Lower leg skin (tissue), 4 donors: Measurements from ENCODE around the gene ATG2B. TPM values are rescaled to one million over a fixed set of nuclear protein-coding genes. Genes with fewer than 3 reads are reported as not detected.

ENCODE experiments used
- DNase-seq, 2 donors: peaks; one replicate each; pipeline ENCODE4 v3.0.0-alpha.2; 2019; ENCODE audit warnings: low spot score in 2 of 2
- H3K4me3 ChIP-seq: fragments of 200-600 bp; sonication (generic); 2 replicates; pipeline ENCODE4 v1.5.1; 2017; ENCODE audit warnings: mild to moderate bottlenecking, low read depth; ENCODE audit not compliant: poor library complexity, severe bottlenecking
- POLR2A ChIP-seq, 2 donors: fragments of 450-650 bp; IDR thresholded peaks; one replicate each; pipeline ENCODE4 v1.6.1; 2016 to 2017; ENCODE audit warnings: antibody characterized with exemption in 2 of 2, mild to moderate bottlenecking in 1 of 2, moderate library complexity in 1 of 2
- WGBS, 2 donors: methylation state at CpG; one replicate each; pipeline ENCODE4 v1.1.5; 2018; 5-methylcytosine and 5-hydroxymethylcytosine counted together
- intact Hi-C: fragments of 100-400 bp; cut with DNase I; formaldehyde crosslinking; loops from one replicate; pipeline ENCODE4 v1.15.0; 2023; ENCODE audit warnings: low total_unique reads
- total RNA-seq, 4 donors: library from RNA; depleted of rRNA; stranded (reverse); fragments of >200 nt; gene quantifications; one replicate each; pipeline ENCODE4 v1.1.0, GENCODE V29; 2016
- TF ChIP-seq, protein P1 (sequence below), 3 donors: fragments of 450-650 bp; IDR thresholded peaks; one replicate each; pipeline ENCODE4 v1.5.1; 2016; ENCODE audit warnings: antibody characterized with exemption in 3 of 3, mild to moderate bottlenecking in 3 of 3, moderate library complexity in 2 of 3

The ATG2B gene
- total RNA-seq, 4 donors from 2014 or later, result 23.8 to 44.8 (median 30.9) TPM

DNA sequence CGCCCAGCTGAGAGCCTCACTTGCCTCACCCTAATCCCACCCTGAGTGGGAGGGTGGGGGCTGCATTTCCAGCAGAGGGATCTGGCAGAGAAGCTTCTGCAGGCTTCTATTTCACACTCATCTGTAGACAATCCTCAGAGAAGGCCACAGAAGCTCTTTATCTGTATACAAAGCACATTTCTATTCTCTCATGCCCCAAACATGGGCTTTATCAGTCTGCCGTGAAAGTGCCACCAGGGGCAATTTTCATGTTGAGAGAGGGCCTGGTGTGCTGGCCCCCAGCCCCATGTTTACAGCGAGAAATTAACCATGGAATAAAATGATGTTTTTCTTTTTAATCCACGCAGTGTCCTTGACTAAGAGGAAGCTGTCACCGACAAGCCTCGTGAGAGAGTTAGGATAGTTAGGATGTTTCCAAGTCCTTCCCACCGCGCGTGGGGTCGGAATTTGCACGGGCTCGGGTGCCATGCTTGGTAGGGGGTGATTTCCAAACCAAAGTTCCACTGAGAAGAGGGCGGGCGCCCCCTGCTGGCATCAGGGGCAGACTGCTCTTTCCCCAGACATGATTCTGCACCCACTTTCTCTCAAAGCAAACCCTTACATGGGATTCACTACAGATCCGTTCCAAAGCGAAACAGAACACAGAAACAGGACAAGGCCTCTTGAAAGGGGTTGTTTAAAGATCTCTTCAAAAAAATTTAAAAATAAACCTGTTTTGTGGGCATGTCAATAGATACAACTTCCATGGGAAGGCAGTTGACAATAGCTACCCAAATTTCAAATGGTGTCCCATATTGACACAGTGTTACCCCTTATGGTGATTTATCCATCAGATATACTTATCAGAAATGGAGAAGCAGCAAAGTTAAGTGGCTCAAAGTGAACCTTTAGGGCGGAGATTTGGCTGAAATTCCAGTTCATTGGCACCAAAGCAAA is 87.7 kb downstream of the ATG2B start:
- peak; percentile 49 to 95 for DNase-seq
- no peak for TF ChIP-seq POLR2A (IDR thresholded peaks at IDR 0.05)
- TF ChIP-seq, protein P1, sequence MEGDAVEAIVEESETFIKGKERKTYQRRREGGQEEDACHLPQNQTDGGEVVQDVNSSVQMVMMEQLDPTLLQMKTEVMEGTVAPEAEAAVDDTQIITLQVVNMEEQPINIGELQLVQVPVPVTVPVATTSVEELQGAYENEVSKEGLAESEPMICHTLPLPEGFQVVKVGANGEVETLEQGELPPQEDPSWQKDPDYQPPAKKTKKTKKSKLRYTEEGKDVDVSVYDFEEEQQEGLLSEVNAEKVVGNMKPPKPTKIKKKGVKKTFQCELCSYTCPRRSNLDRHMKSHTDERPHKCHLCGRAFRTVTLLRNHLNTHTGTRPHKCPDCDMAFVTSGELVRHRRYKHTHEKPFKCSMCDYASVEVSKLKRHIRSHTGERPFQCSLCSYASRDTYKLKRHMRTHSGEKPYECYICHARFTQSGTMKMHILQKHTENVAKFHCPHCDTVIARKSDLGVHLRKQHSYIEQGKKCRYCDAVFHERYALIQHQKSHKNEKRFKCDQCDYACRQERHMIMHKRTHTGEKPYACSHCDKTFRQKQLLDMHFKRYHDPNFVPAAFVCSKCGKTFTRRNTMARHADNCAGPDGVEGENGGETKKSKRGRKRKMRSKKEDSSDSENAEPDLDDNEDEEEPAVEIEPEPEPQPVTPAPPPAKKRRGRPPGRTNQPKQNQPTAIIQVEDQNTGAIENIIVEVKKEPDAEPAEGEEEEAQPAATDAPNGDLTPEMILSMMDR (IDR thresholded peaks at IDR 0.05), result peak in 1 of 3 donors; percentile 93
- WGBS, 2 donors, result 15 to 17% methylated on average over 17 of the region's 17 CpGs
- intact Hi-C loops, result loop anchor here (5.0 kb wide), 1 partner anchor 173 kb away; no protein-coding TSS in a partner anchor
- H3K4me3 ChIP-seq, result no peak overlapping the region

DNA sequence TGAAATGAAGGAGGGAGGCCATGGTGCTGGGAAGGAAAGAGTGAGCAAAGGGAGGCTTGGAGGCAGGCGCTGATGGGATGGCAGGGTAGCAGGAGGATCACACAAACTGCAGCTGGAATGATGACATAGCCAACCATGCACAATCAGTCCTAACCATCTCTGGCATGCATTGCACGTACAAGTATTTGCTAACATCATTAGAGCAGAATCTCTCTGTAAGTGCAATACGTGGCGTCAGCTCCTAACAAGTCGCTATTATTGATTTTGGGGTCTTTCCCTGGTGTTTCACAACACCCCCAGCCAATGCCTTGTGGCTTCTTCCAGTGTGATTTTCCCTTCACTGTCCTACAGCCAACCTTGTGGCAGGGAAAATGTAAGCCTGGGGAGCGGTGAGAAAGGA is 88.6 kb downstream of the ATG2B start:
- 47 to 49% methylated on average over 6 of the region's 6 CpGs for WGBS, 2 donors
- TF ChIP-seq, protein P1 (IDR thresholded peaks at IDR 0.05), result no peak
- TF ChIP-seq POLR2A (IDR thresholded peaks at IDR 0.05), result no peak
- intact Hi-C loops, result no loop called here
- DNase-seq, result no peak
- H3K4me3 ChIP-seq, result no peak overlapping the region

DNA sequence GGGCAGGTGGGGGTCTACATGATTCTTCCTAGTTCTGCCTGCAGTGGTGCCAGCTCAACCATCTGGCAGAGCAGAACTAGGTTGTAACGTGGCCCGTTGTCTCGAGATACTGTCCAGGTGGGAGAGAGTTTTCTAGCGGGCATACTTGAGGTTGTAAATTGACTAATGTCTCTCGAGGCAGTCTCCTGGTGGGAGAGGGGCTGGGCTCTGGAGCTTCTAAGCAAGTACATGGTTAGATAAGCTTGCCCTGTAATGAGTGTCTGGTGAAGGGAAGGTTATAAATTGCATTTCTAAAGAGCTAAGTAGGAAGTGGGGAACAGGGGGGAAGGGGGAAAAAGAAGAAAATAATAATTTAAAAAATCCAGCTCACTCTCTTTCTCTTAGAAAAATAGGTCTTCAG is 89.0 kb downstream of the ATG2B start:
- no peak for DNase-seq
- H3K4me3 ChIP-seq, result no peak overlapping the region
- WGBS, 2 donors, result 55 to 63% methylated on average over 5 of the region's 5 CpGs
- TF ChIP-seq, protein P1 (IDR thresholded peaks at IDR 0.05), result no peak
- no peak for TF ChIP-seq POLR2A (IDR thresholded peaks at IDR 0.05)
- intact Hi-C loops, result no loop called here

DNA sequence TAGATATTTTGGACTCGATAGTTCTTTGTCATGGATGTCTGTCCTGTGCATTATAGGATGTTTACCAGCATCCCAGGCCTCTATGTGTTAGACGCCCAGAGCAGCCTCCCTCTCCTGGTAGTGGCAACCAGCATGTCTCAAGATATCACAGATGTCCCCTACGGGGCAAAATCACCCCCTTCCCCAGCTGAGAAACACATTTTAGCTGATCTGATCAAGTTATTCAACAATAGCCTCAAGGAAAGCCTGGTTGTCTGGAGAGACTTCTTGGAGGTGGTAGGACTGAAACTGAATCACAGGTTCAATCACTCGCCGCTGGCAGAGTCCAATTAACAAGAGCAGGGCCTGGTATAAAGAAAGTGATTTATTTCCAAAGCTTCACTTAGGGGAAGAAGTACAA is 89.5 kb downstream of the ATG2B start:
- intact Hi-C loops, result no loop called here
- no peak for TF ChIP-seq POLR2A (IDR thresholded peaks at IDR 0.05)
- TF ChIP-seq, protein P1 (IDR thresholded peaks at IDR 0.05), result no peak
- no peak for DNase-seq
- WGBS, 2 donors, result 58 to 73% methylated on average over 5 of the region's 5 CpGs
- H3K4me3 ChIP-seq, result no peak overlapping the region

DNA sequence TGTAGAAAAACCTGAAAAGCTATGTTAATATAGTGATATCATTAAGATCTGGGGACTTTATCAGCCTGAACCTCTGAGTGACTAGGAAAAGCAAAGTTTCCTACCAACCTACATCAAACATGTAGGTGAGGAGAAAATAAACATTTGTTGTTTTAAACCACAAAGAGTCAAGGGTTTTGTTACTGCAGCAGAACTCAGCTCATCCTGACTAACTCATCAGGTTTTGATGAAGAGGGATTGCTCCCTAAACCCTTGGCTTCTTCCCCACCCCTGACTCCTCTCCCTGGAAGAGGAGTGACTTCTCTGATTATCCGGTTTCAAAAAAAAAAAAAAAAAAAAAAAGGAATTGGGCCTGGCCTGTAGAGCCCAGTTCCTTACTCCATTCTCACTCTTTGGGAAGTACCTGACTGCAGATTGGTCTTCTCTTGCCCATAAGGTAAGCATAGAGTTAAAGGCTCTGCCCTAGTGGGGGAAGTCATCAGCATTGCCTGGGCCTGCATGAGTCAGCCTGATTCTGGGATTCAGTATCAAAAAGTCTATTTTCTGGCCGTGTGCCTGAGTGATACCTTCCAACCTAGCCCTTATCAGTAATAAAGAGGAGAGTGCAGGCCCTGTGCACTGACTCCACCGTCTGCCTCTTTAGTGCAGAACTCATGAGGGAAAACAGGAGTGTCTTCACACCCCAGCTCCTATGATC is 90.2 kb downstream of the ATG2B start:
- peak in 1 of 2 donors; percentile 37 for DNase-seq
- H3K4me3 ChIP-seq, result no peak overlapping the region
- intact Hi-C loops, result no loop called here
- TF ChIP-seq, protein P1 (IDR thresholded peaks at IDR 0.05), result no peak
- no peak for TF ChIP-seq POLR2A (IDR thresholded peaks at IDR 0.05)
- 20 to 32% methylated on average over 3 of the region's 3 CpGs for WGBS, 2 donors
